ENCODE measurements around the gene ABCA10. TPM values are rescaled to one million over a fixed set of nuclear protein-coding genes. Genes with fewer than 3 reads are reported as not detected.

ABCA10 gene
- total and polyA plus RNA-seq, 2 donors (not counting 1 experiment from before 2014, with no cell fraction given), result 0.55 to 1.9 TPM

- TF ChIP-seq CTCF (IDR thresholded peaks at IDR 0.05) (no peak), EZH2 (IDR thresholded peaks at IDR 0.05; ENCODE audit: borderline replicate concordance, insufficient read depth, low read depth, low read length, poor library complexity, severe bottlenecking) (no peak)
- ATAC-seq (ENCODE audit: low read depth) (no peak), DNase-seq (no peak)
- Mint-ChIP-seq H3K27ac (no peak overlapping the region), H3K4me1 (peaks cover 26% of the 10 kb centered on the region), H3K9me3 (ENCODE audit: insufficient read depth) (no peaks in the 10 kb centered on the region), H3K4me3 (no peak overlapping the region), H3K27me3 (no peaks in the 10 kb centered on the region)
- intact Hi-C loops (cut with micrococcal nuclease), result no loop called here
- H2AFZ ChIP-seq (ENCODE audit: insufficient read depth, low read depth, low read length, poor library complexity, severe bottlenecking), result no peak overlapping the region
- H3K4me1 ChIP-seq (ENCODE audit: control insufficient read depth in 2 of 2, insufficient read depth in 2 of 2, low read length in 2 of 2), result peaks cover 6 to 13% of the 10 kb centered on the region in 2 donors
- WGBS (ENCODE audit: insufficient coverage), result no CpG with 5 or more reads among the region's 4 CpGs
- no peak overlapping the region for H3K9ac ChIP-seq (ENCODE audit: low read length)
- H3K79me2 ChIP-seq (ENCODE audit: control insufficient read depth, insufficient read depth, low read length), result no peaks in the 10 kb centered on the region
- H3K36me3 ChIP-seq (replicated peaks in 1 of 2; ENCODE audit: control extremely low read depth in 1 of 2, control insufficient read depth in 1 of 2, extremely low read depth in 1 of 2, insufficient read depth in 2 of 2, low read length in 1 of 2), result no peaks in the 10 kb centered on the region
- CTCF ChIA-PET, result interaction anchor here (0.8 kb wide), 1 partner anchor 17 kb away, joined by 3 read pairs; no protein-coding TSS in a partner anchor
- H3K27ac ChIP-seq (ENCODE audit: low read length in 2 of 2), result no peak overlapping the region
- H3K27me3 ChIP-seq (replicated peaks in 1 of 4; ENCODE audit: control extremely low read depth in 1 of 4, control insufficient read depth in 3 of 4, insufficient read depth in 4 of 4, low read length in 3 of 4), result no peaks in the 10 kb centered on the region
- no peaks in the 10 kb centered on the region for H3K9me3 ChIP-seq (ENCODE audit: control extremely low read depth in 1 of 3, control insufficient read depth in 2 of 3, insufficient read depth in 1 of 3, low read length in 2 of 3)
- POLR2A ChIA-PET, result interaction anchor here (0.5 kb wide), 1 partner anchor 36 kb away, joined by 3 read pairs; no protein-coding TSS in a partner anchor
- no peaks in the 10 kb centered on the region for H4K20me1 ChIP-seq (ENCODE audit: control insufficient read depth, insufficient read depth, low read length, poor library complexity, severe bottlenecking)
- H3K4me2 ChIP-seq (replicated peaks; ENCODE audit: low read depth, low read length, poor library complexity, severe bottlenecking), result no peak overlapping the region
- no peak overlapping the region for H3K4me3 ChIP-seq (ENCODE audit: control extremely low read depth in 1 of 5, extremely low read depth in 1 of 5, insufficient read depth in 1 of 5, low read depth in 2 of 5, low read length in 4 of 5)
Observed at GRCh38 chr17:69175625-69176456, 52.8 kb downstream of the ABCA10 start.

- CTCF ChIA-PET, result interaction anchor here (0.8 kb wide), 1 partner anchor 16 kb away, joined by 3 read pairs; no protein-coding TSS in a partner anchor
- intact Hi-C loops (cut with micrococcal nuclease), result no loop called here
- no peaks in the 10 kb centered on the region for H3K9me3 Mint-ChIP-seq (ENCODE audit: insufficient read depth)
- no peaks in the 10 kb centered on the region for H3K27me3 Mint-ChIP-seq
- Histone ChIP-seq H2AFZ (ENCODE audit: insufficient read depth, low read depth, low read length, poor library complexity, severe bottlenecking) (no peak overlapping the region), H3K4me2 (replicated peaks; ENCODE audit: low read depth, low read length, poor library complexity, severe bottlenecking) (no peak overlapping the region), H3K4me3 (ENCODE audit: control extremely low read depth in 1 of 5, extremely low read depth in 1 of 5, insufficient read depth in 1 of 5, low read depth in 2 of 5, low read length in 4 of 5) (no peak overlapping the region), H3K36me3 (replicated peaks in 1 of 2; ENCODE audit: control extremely low read depth in 1 of 2, control insufficient read depth in 1 of 2, extremely low read depth in 1 of 2, insufficient read depth in 2 of 2, low read length in 1 of 2) (no peaks in the 10 kb centered on the region), H3K9ac (ENCODE audit: low read length) (no peak overlapping the region), H4K20me1 (ENCODE audit: control insufficient read depth, insufficient read depth, low read length, poor library complexity, severe bottlenecking) (no peaks in the 10 kb centered on the region), H3K79me2 (ENCODE audit: control insufficient read depth, insufficient read depth, low read length) (no peaks in the 10 kb centered on the region), H3K27me3 (replicated peaks in 1 of 4; ENCODE audit: control extremely low read depth in 1 of 4, control insufficient read depth in 3 of 4, insufficient read depth in 4 of 4, low read length in 3 of 4) (no peaks in the 10 kb centered on the region), H3K27ac (ENCODE audit: low read length in 2 of 2) (no peak overlapping the region), H3K9me3 (ENCODE audit: control extremely low read depth in 1 of 3, control insufficient read depth in 2 of 3, insufficient read depth in 1 of 3, low read length in 2 of 3) (no peaks in the 10 kb centered on the region), H3K4me1 (ENCODE audit: control insufficient read depth in 2 of 2, insufficient read depth in 2 of 2, low read length in 2 of 2) (peaks cover 6 to 18% of the 10 kb centered on the region in 2 donors)
- TF ChIP-seq CTCF (IDR thresholded peaks at IDR 0.05) (no peak), EZH2 (IDR thresholded peaks at IDR 0.05; ENCODE audit: borderline replicate concordance, insufficient read depth, low read depth, low read length, poor library complexity, severe bottlenecking) (no peak)
- WGBS (ENCODE audit: insufficient coverage), result 100% methylated on average over 1 of the region's 4 CpGs
- POLR2A ChIA-PET, result no interaction called here
- DNase-seq, result no peak
- H3K4me1 Mint-ChIP-seq, result peaks cover 31% of the 10 kb centered on the region
- no peak overlapping the region for H3K4me3 Mint-ChIP-seq
- ATAC-seq (ENCODE audit: low read depth), result no peak
- H3K27ac Mint-ChIP-seq, result no peak overlapping the region
Observed at GRCh38 chr17:69175262-69175624, 53.4 kb downstream of the ABCA10 start.
